ENCODE measurements around the gene GMCL2.

GMCL2 gene

GRCh38 chr5:178143246-178143645 lies 43.9 kb downstream of the GMCL2 start:
- no peak for DNase-seq (ENCODE audit: low spot score)

- no peak for DNase-seq (ENCODE audit: low spot score)
Measured at GRCh38 chr5:178142642-178143041, 44.5 kb downstream of the GMCL2 start.

GRCh38 chr5:178141550-178141949 lies 45.6 kb downstream of the GMCL2 start:
- no peak for DNase-seq (ENCODE audit: low spot score)

- DNase-seq (ENCODE audit: low spot score): no peak
Measured at GRCh38 chr5:178137991-178138390, 49.2 kb downstream of the GMCL2 start.

DNA sequence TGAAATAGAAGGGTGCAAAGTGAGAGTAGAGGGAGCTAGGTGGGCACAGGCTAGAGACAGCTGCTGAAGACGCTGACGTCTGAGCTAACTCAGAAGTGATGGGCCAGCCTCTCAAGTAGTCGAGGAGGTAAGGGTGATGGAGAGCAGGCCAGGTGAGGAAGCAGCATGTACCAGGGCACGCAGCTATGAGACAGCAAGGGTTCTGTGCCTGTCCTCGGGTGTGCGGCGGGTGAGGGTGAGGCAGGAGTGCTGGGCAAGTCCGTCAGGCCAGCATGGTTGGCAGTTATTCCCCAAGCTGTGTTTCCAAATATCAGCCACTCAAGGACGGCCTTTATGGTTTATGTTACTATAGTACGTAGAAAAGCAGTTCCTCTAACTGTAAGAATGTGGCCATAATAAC lies 50.2 kb downstream of the GMCL2 start:
- no peak for DNase-seq (ENCODE audit: low spot score)

Data from pons (tissue), 1 donor.